RPMI7951 (cell line): Measurements from ENCODE around the gene PSEN2. TPM values are rescaled to one million over a fixed set of nuclear protein-coding genes. Genes with fewer than 3 reads are reported as not detected.
"Not testable (repeated sequence)": the region's sequence is repeated elsewhere in the genome, so short reads cannot be mapped to it uniquely, and the experiment has no call there.

Source experiments
- DNase-seq: peaks from one replicate; pipeline ENCODE4 v3.0.0-alpha.2; 2012; ENCODE audit warnings: low read depth
- total RNA-seq: library from RNA; depleted of rRNA; stranded (reverse); fragments of >200 nt; shearing (Covaris generic); gene quantifications from 2 replicates; pipeline ENCODE4 v1.2.3, GENCODE V29; 2014

PSEN2 gene
- total RNA-seq, 1 experiment from 2014 or later, result 13.3 TPM

GRCh38 chr1:226916497-226916896, 46.1 kb downstream of the PSEN2 start:
- DNase-seq, result no peak

DNA sequence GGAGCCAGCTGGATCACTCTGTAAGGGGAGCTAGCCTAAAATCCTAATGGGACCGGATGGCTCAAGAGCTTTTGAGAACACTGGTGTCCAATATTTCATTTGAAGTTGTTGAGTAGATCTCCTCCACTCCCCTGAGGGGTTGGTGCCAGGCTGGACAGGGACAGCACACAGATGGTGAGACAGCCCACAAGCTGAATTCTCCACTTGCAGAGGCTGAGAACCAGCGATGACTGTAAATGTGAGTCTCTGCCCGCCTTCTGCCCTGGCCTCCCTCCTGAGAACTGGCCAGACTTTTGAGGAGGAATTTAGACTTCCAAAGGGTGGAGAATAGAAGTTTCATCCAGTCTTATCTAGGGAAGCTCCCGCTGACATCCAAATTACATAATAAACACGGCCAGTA, 49.2 kb downstream of the PSEN2 start:
- no peak for DNase-seq

DNA sequence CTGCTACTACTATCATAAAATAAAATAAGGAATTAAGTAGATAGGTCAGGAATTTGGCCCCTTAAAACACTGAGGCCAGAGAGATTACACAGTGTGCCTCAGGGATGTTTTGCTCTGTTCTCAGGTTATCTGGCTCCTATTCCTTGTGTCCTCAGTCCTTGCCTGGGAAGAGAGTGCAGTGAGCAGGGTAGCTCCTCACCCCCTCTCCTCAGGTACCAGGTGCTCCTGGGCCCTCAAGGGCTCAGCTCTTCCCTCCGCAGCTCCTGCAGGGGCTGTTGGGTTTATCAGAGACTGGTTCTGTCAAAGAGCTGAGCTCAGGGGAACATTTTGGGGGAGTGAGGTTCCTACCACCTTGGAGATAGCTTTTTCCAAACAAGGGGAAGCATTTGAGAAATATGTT, 49.6 kb downstream of the PSEN2 start:
- DNase-seq, result no peak

- DNase-seq, result no peak
Observed at GRCh38 chr1:226920446-226920894, 50.1 kb downstream of the PSEN2 start.

DNA sequence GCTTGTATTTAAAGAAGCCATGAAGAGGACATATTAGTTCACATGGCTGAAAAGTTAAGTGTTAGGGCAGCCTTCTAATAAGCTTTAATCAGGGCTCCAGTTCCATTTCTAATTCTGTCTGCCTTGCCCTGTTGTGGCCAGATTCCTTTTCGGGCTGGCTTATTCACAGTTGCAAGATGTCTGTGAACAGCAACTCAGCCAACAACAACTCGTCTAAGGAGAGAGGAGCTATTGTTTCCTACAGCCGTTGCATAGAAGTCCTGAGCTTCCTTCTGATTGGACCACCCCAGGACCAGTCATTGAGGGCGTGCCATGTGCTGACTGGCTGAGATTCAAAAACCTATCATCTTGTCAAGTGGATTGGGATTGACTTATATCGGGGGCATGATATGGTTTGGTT, 51.1 kb downstream of the PSEN2 start:
- no peak for DNase-seq

DNA sequence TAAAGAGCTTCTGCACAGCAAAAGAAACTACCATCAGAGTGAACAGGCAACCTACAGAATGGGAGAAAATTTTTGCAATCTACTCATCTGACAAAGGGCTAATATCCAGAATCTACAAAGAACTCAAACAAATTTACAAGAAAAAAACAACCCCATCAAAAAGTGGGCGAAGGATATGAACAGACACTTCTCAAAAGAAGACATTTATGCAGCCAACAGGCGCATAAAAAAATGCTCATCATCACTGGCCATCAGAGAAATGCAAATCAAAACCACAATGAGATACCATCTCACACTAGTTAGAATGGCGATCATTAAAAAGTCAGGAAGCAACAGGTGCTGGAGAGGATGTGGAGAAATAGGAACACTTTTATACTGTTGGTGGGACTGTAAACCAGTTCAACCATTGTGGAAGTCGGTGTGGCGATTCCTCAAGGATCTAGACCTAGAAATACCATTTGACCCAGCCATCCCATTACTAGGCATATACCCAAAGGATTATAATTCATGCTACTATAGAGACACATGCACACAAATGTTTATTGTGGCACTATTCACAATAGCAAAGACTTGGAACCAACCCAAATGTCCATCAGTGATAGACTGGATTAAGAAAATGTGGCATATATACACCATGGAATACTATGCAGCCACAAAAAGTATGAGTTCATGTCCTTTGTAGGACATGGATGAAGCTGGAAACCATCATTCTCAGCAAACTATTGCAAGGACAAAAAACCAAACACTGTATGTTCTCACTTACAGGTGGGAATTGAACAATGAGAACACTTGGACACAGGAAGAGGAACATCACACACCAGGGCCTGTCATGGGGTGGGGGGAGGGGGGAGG, 59.1 kb downstream of the PSEN2 start:
- not testable (repeated sequence) for DNase-seq

DNA sequence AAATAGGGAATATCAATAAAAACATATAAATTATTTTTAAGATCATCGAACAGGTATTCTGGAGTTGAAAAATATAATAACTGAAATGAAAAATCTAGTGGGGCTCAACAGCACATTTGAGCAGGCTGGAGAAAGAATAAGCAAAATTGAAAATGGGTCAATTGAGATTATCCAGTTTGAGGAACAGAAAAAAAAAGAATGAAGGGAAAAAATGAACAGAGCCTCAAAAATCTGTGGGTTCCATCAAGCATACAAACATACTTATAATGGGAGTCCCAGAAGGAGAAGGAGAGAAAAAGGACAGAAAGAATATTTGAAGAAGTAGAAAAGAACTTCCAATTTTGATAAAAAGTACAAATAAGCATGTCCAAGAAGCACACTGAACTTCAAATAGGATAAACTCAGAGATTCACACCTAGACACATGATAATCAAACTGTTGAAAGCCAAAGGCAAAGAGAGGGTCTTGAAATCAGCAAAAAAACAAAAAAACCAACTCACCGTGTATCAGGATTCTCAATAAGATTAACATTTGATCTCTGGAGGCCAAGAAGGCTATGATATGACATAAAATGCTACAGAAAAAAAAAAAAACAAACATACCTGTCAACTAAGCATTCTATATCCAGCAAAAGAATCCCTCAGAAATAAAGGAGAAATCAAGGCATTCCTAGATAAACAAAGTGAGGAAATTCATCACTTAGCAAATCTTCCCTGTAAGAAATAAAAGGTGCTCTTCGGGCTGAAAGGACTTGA, 64.2 kb downstream of the PSEN2 start:
- DNase-seq, result no peak

GRCh38 chr1:226937940-226938725, 67.7 kb downstream of the PSEN2 start:
- no peak for DNase-seq

DNA sequence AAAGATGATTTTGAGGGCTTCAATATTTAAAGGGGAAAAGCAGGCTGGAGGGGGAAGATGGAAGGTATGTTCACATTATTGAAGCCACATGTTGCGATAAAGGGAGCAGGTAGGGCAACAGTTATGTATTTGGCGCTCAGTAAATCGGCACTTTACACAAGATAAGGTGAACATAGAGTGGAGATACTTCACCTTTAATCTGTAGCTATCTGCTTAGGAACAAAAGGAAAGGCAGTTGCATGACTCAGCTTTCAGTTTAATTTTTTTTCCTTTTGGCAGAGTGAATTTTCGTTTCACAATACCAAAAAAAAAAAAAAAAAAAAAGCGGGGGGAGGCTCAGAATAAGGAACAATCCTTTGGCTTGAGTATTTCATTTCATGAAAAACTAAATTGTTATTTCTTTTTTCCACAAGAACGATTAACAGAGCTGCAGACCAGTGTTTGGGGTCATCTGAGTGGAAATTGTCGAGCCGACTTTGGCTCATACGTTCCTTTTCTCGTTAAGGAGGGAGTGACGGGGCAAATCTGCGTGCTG, 68.6 kb downstream of the PSEN2 start:
- DNase-seq, result peak; percentile 56

- peak; percentile 69 for DNase-seq
Observed at GRCh38 chr1:226939438-226940028, 69.1 kb downstream of the PSEN2 start.

GRCh38 chr1:226940029-226940805, 69.8 kb downstream of the PSEN2 start, which contains the start of gene COQ8A:
TSS of gene COQ8A (plus strand) at chr1:226940294. CDS start at chr1:226961386, 21,092 bp downstream.
- DNase-seq, result peak; percentile 99

- no peak for DNase-seq
Observed at GRCh38 chr1:226940806-226941067, 70.3 kb downstream of the PSEN2 start.

- DNase-seq, result no peak
Observed at GRCh38 chr1:226942392-226942791, 72.0 kb downstream of the PSEN2 start.

DNA sequence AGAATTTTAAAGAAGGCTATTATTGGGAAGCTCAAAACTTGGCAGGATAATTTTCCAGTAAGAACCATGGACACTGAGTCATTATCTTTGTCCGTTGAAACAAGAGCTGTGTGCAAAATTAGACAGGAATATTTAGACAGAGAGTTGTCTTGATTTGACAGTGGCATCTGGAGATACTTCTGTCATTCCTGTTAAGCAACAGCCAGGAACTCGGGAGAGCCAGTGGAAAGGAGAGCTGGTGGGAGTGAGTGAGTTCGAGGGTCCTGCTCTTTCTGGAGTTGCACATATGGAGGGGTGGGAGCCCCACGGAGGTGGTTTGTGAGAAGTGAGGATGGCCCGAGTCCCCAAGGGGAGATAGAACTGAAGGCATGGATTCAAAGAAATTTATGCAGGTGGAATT, 72.7 kb downstream of the PSEN2 start:
- peak; percentile 7 for DNase-seq

DNA sequence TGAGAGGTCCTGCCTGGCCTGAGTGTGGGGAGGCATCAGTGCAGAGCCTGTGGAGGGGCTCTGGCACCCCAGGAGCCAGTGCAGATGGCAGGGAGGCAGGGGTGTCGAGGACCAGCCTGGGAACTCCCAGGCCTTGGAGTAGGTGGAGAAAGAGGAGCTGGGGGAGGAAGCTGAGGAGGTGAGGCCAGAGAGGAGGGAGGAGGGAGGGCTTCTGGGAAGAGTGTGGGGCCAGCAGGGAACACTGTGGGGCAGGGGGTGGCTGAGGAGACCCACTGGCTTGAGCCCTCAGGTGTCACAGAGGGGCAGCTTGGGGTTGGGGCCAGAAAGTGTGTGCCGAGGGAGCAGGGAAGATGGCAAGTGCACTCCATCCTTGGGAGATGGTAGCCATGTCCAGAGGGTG, 73.5 kb downstream of the PSEN2 start:
- DNase-seq, result no peak

DNA sequence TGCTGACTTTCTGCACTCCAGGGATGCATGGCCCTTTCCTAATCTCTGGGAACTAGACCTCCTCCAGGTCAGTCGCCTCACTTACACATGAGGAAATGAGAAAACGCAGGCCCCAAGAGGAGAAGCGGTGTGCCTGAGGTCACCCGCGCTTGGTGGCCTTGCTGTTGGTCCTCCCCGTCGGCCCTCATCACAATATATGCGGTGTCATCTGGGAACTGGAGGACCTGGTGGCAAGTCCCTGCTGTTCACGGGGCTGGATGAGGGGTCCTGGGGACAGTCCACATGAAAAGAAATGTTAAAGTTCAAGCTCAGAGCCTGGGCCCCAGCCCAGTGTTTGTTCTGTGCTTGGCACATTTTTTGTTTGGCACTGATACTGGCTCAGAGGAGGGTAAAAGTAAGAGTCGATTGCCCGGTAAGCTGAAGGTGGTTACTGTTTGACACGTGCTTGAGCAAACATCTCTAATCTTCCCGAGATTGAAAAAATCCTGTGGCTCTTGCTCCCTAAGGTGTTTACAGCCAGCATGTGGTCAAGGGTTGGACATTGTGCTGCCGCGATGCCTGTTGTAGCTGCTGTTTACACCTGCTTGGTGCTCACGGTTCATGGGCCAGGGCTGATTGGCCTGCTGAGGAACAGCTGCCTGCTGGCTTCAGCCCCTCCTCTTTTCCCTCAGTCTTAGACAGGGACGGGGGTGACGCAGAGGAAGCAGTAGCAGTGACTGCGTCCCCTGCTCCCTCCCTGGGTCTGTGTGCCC, 74.9 kb downstream of the PSEN2 start:
- no peak for DNase-seq
